ENCODE measurements around the gene HSF4.

Gene HSF4

GRCh38 chr16:67208154-67208896, 43.8 kb downstream of the HSF4 start:
- Histone ChIP-seq H3K36me3 (ENCODE audit: control insufficient read depth in 2 of 2, insufficient read depth in 2 of 2, low read length in 2 of 2) (peaks cover 2 to 6% of the 10 kb centered on the region in 2 donors), H3K27ac (ENCODE audit: low read depth in 2 of 2, low read length in 2 of 2) (no peak overlapping the region), H3K4me1 (ENCODE audit: control insufficient read depth in 2 of 2, insufficient read depth in 2 of 2, low read length in 2 of 2) (no peaks in the 10 kb centered on the region), H3K9me3 (ENCODE audit: control insufficient read depth in 2 of 2, low read length in 2 of 2) (no peaks in the 10 kb centered on the region), H3K4me3 (ENCODE audit: low read length in 2 of 2) (no peak overlapping the region), H3K27me3 (ENCODE audit: control insufficient read depth in 2 of 2, insufficient read depth in 2 of 2, low read length in 2 of 2) (no peaks in the 10 kb centered on the region), H3K9ac (ENCODE audit: low read depth in 1 of 2, low read length in 2 of 2) (no peak overlapping the region)

- no peaks in the 10 kb centered on the region for H3K36me3 ChIP-seq (ENCODE audit: control insufficient read depth in 2 of 2, insufficient read depth in 2 of 2, low read length in 2 of 2)
Measured at GRCh38 chr16:67209565-67209964, 45.0 kb downstream of the HSF4 start.

GRCh38 chr16:67210069-67210937, 45.8 kb downstream of the HSF4 start:
- Histone ChIP-seq H3K27ac (ENCODE audit: low read depth in 2 of 2, low read length in 2 of 2) (no peak overlapping the region), H3K4me1 (ENCODE audit: control insufficient read depth in 2 of 2, insufficient read depth in 2 of 2, low read length in 2 of 2) (peaks cover 0 to 2% of the 10 kb centered on the region in 2 donors), H3K9ac (ENCODE audit: low read depth in 1 of 2, low read length in 2 of 2) (no peak overlapping the region), H3K9me3 (ENCODE audit: control insufficient read depth in 2 of 2, low read length in 2 of 2) (no peaks in the 10 kb centered on the region), H3K36me3 (ENCODE audit: control insufficient read depth in 2 of 2, insufficient read depth in 2 of 2, low read length in 2 of 2) (no peaks in the 10 kb centered on the region), H3K4me3 (ENCODE audit: low read length in 2 of 2) (no peak overlapping the region), H3K27me3 (ENCODE audit: control insufficient read depth in 2 of 2, insufficient read depth in 2 of 2, low read length in 2 of 2) (no peaks in the 10 kb centered on the region)

More at GRCh38 chr16:67209565-67209964, 45.0 kb downstream of the HSF4 start:
- Histone ChIP-seq H3K9me3 (ENCODE audit: control insufficient read depth in 2 of 2, low read length in 2 of 2) (no peaks in the 10 kb centered on the region), H3K27me3 (ENCODE audit: control insufficient read depth in 2 of 2, insufficient read depth in 2 of 2, low read length in 2 of 2) (no peaks in the 10 kb centered on the region), H3K9ac (ENCODE audit: low read depth in 1 of 2, low read length in 2 of 2) (no peak overlapping the region), H3K4me3 (ENCODE audit: low read length in 2 of 2) (no peak overlapping the region), H3K27ac (ENCODE audit: low read depth in 2 of 2, low read length in 2 of 2) (no peak overlapping the region), H3K4me1 (ENCODE audit: control insufficient read depth in 2 of 2, insufficient read depth in 2 of 2, low read length in 2 of 2) (peaks cover 0 to 2% of the 10 kb centered on the region in 2 donors)

- Histone ChIP-seq H3K36me3 (ENCODE audit: control insufficient read depth in 2 of 2, insufficient read depth in 2 of 2, low read length in 2 of 2) (no peaks in the 10 kb centered on the region), H3K9ac (ENCODE audit: low read depth in 1 of 2, low read length in 2 of 2) (no peak overlapping the region), H3K27ac (ENCODE audit: low read depth in 2 of 2, low read length in 2 of 2) (no peak overlapping the region), H3K4me3 (ENCODE audit: low read length in 2 of 2) (no peak overlapping the region), H3K27me3 (ENCODE audit: control insufficient read depth in 2 of 2, insufficient read depth in 2 of 2, low read length in 2 of 2) (no peaks in the 10 kb centered on the region), H3K4me1 (ENCODE audit: control insufficient read depth in 2 of 2, insufficient read depth in 2 of 2, low read length in 2 of 2) (peaks cover 0 to 2% of the 10 kb centered on the region in 2 donors), H3K9me3 (ENCODE audit: control insufficient read depth in 2 of 2, low read length in 2 of 2) (no peaks in the 10 kb centered on the region)
Measured at GRCh38 chr16:67211674-67212073, 47.1 kb downstream of the HSF4 start.

GRCh38 chr16:67212766-67213165, 48.2 kb downstream of the HSF4 start:
- Histone ChIP-seq H3K9ac (ENCODE audit: low read depth in 1 of 2, low read length in 2 of 2) (no peak overlapping the region), H3K9me3 (ENCODE audit: control insufficient read depth in 2 of 2, low read length in 2 of 2) (no peaks in the 10 kb centered on the region), H3K27me3 (ENCODE audit: control insufficient read depth in 2 of 2, insufficient read depth in 2 of 2, low read length in 2 of 2) (no peaks in the 10 kb centered on the region), H3K27ac (ENCODE audit: low read depth in 2 of 2, low read length in 2 of 2) (no peak overlapping the region), H3K4me3 (ENCODE audit: low read length in 2 of 2) (no peak overlapping the region), H3K4me1 (ENCODE audit: control insufficient read depth in 2 of 2, insufficient read depth in 2 of 2, low read length in 2 of 2) (peaks cover 0 to 2% of the 10 kb centered on the region in 2 donors), H3K36me3 (ENCODE audit: control insufficient read depth in 2 of 2, insufficient read depth in 2 of 2, low read length in 2 of 2) (no peaks in the 10 kb centered on the region)

- Histone ChIP-seq H3K36me3 (ENCODE audit: control insufficient read depth in 2 of 2, insufficient read depth in 2 of 2, low read length in 2 of 2) (no peaks in the 10 kb centered on the region), H3K27ac (ENCODE audit: low read depth in 2 of 2, low read length in 2 of 2) (no peak overlapping the region), H3K9ac (ENCODE audit: low read depth in 1 of 2, low read length in 2 of 2) (no peak overlapping the region), H3K9me3 (ENCODE audit: control insufficient read depth in 2 of 2, low read length in 2 of 2) (no peaks in the 10 kb centered on the region), H3K4me3 (ENCODE audit: low read length in 2 of 2) (no peak overlapping the region), H3K4me1 (ENCODE audit: control insufficient read depth in 2 of 2, insufficient read depth in 2 of 2, low read length in 2 of 2) (peaks cover 0 to 2% of the 10 kb centered on the region in 2 donors), H3K27me3 (ENCODE audit: control insufficient read depth in 2 of 2, insufficient read depth in 2 of 2, low read length in 2 of 2) (no peaks in the 10 kb centered on the region)
Measured at GRCh38 chr16:67213197-67214019, 48.9 kb downstream of the HSF4 start.

- Histone ChIP-seq H3K4me1 (ENCODE audit: control insufficient read depth in 2 of 2, insufficient read depth in 2 of 2, low read length in 2 of 2) (peaks cover 0 to 2% of the 10 kb centered on the region in 2 donors), H3K4me3 (ENCODE audit: low read length in 2 of 2) (no peak overlapping the region), H3K27me3 (ENCODE audit: control insufficient read depth in 2 of 2, insufficient read depth in 2 of 2, low read length in 2 of 2) (no peaks in the 10 kb centered on the region), H3K9ac (ENCODE audit: low read depth in 1 of 2, low read length in 2 of 2) (no peak overlapping the region), H3K36me3 (ENCODE audit: control insufficient read depth in 2 of 2, insufficient read depth in 2 of 2, low read length in 2 of 2) (no peaks in the 10 kb centered on the region), H3K9me3 (ENCODE audit: control insufficient read depth in 2 of 2, low read length in 2 of 2) (no peaks in the 10 kb centered on the region), H3K27ac (ENCODE audit: low read depth in 2 of 2, low read length in 2 of 2) (no peak overlapping the region)
Measured at GRCh38 chr16:67215706-67216105, 51.2 kb downstream of the HSF4 start.

GRCh38 chr16:67216612-67217490, 52.3 kb downstream of the HSF4 start:
- Histone ChIP-seq H3K9me3 (ENCODE audit: control insufficient read depth in 2 of 2, low read length in 2 of 2) (no peaks in the 10 kb centered on the region), H3K4me3 (ENCODE audit: low read length in 2 of 2) (no peak overlapping the region), H3K27me3 (ENCODE audit: control insufficient read depth in 2 of 2, insufficient read depth in 2 of 2, low read length in 2 of 2) (no peaks in the 10 kb centered on the region), H3K4me1 (ENCODE audit: control insufficient read depth in 2 of 2, insufficient read depth in 2 of 2, low read length in 2 of 2) (peaks cover 0 to 2% of the 10 kb centered on the region in 2 donors), H3K36me3 (ENCODE audit: control insufficient read depth in 2 of 2, insufficient read depth in 2 of 2, low read length in 2 of 2) (no peaks in the 10 kb centered on the region), H3K9ac (ENCODE audit: low read depth in 1 of 2, low read length in 2 of 2) (no peak overlapping the region), H3K27ac (ENCODE audit: low read depth in 2 of 2, low read length in 2 of 2) (no peak overlapping the region)
